SK-N-SH (cell line): ENCODE data around the gene ATP6V0C. TPM values are rescaled to one million over a fixed set of nuclear protein-coding genes. Genes with fewer than 3 reads are reported as not detected.

Source experiments
- CTCF ChIA-PET: fragments of 300-600, 350-600 bp; formaldehyde crosslinking; extraction: SDS; loops from one replicate; lab custom pipeline; 2021; lab: Yijun Ruan, JAX
- POLR2A ChIA-PET: fragments of 350-600 bp; sonication (Branson Sonifier 250); formaldehyde crosslinking; extraction: SDS; loops from one replicate; lab custom pipeline; 2020; ENCODE audit warnings: antibody characterized with exemption, inconsistent platforms; lab: Yijun Ruan, JAX
- DNase-seq: peaks from one replicate; pipeline ENCODE4 v3.0.0; 2012
- H2AFZ ChIP-seq: fragments of 200-600 bp; sonication (generic); 2 replicates; pipeline ENCODE4 v1.8.1; 2016; ENCODE audit warnings: antibody characterized with exemption, mild to moderate bottlenecking, low read depth
- H3F3A ChIP-seq: fragments of 200-600 bp; sonication (generic); replicated peaks from 2 replicates; pipeline ENCODE3; 2016; ENCODE audit warnings: antibody characterized with exemption, mild to moderate bottlenecking; ENCODE audit not compliant: insufficient read depth
- H3K27ac ChIP-seq, 2 experiments: fragments of 200-500 bp in 1 of 2; fragments of 200-600 bp in 1 of 2; sonication (Bioruptor generic) in 1 of 2; sonication (generic), shearing (Covaris generic) in 1 of 2; 2 replicates each; pipeline versions ENCODE4 v1.5.1 to v1.6.1; 2014 to 2016; ENCODE audit warnings: low read depth in 2 of 2, inconsistent platforms in 1 of 2, low read length in 1 of 2, mild to moderate bottlenecking in 1 of 2, mixed read lengths in 1 of 2
- H3K27me3 ChIP-seq: fragments of 200-600 bp; sonication (generic), shearing (Covaris generic); 2 replicates; pipeline ENCODE4 v1.6.1; 2016; ENCODE audit warnings: mixed run types; ENCODE audit not compliant: insufficient read depth
- H3K36me3 ChIP-seq, 2 experiments: fragments of 200-500 bp in 1 of 2; fragments of 200-600 bp in 1 of 2; sonication (Bioruptor generic) in 1 of 2; sonication (generic) in 1 of 2; replicated peaks in 1 of 2; 2 replicates each; pipeline versions ENCODE3 to v1.5.1; 2014 to 2016; ENCODE audit warnings: low read length in 1 of 2, mild to moderate bottlenecking in 1 of 2; ENCODE audit not compliant: insufficient read depth in 2 of 2, control insufficient read depth in 1 of 2
- H3K4me1 ChIP-seq, 2 experiments: fragments of 200-500 bp in 1 of 2; fragments of 200-600 bp in 1 of 2; sonication (Bioruptor generic) in 1 of 2; sonication (generic), shearing (Covaris generic) in 1 of 2; 2 replicates each; pipeline versions ENCODE4 v1.5.1 to v1.6.1; 2014 to 2016; ENCODE audit warnings: low read depth in 1 of 2, low read length in 1 of 2, mixed run types in 1 of 2; ENCODE audit not compliant: insufficient read depth in 2 of 2, control insufficient read depth in 1 of 2
- H3K4me2 ChIP-seq: fragments of 200-600 bp; sonication (generic), shearing (Covaris generic); 2 replicates; pipeline ENCODE4 v1.6.1; 2017; ENCODE audit warnings: mixed run types
- H3K4me3 ChIP-seq, 2 experiments: fragments of 200-500 bp in 1 of 2; fragments of 200-600 bp in 1 of 2; sonication (Bioruptor generic) in 1 of 2; sonication (generic), shearing (Covaris generic) in 1 of 2; 2 replicates each; pipeline versions ENCODE4 v1.5.1 to v1.8.1; 2014 to 2016; ENCODE audit warnings: low read depth in 2 of 2, inconsistent platforms in 1 of 2, low read length in 1 of 2, mild to moderate bottlenecking in 1 of 2, mixed read lengths in 1 of 2, moderate library complexity in 1 of 2
- H3K79me2 ChIP-seq: fragments of 200-600 bp; sonication (generic); 2 replicates; pipeline ENCODE4 v1.8.1; 2017; ENCODE audit warnings: mild to moderate bottlenecking; ENCODE audit not compliant: insufficient read depth
- H3K9ac ChIP-seq: fragments of 200-600 bp; sonication (generic); 2 replicates; pipeline ENCODE4 v1.6.1; 2017; ENCODE audit warnings: mixed run types
- H3K9me2 ChIP-seq: fragments of 200-600 bp; sonication (generic); 2 replicates; pipeline ENCODE4 v1.6.1; 2017; ENCODE audit warnings: mixed run types
- H3K9me3 ChIP-seq: fragments of 200-600 bp; sonication (generic); 2 replicates; pipeline ENCODE4 v1.6.1; 2017; ENCODE audit warnings: mixed run types, mild to moderate bottlenecking, moderate library complexity
- H4K20me1 ChIP-seq: fragments of 200-600 bp; sonication (generic); 2 replicates; pipeline ENCODE4 v1.6.1; 2017; ENCODE audit warnings: mild to moderate bottlenecking, mixed run types; ENCODE audit not compliant: insufficient read depth
- CHD2 ChIP-seq: fragments of 150-350 bp; IDR thresholded peaks from 2 replicates; pipeline ENCODE4 v1.6.1; 2018; ENCODE audit warnings: low read length; ENCODE audit not compliant: partially characterized antibody
- ELF1 ChIP-seq: IDR thresholded peaks from 2 replicates; pipeline ENCODE4 v1.4.0; 2012
- EZH2phosphoT487 ChIP-seq: fragments of 200-600 bp; sonication (generic); IDR thresholded peaks from 2 replicates; pipeline ENCODE4 v1.6.1; 2017; ENCODE audit warnings: low read depth, mixed run types, mild to moderate bottlenecking, antibody characterized with exemption, moderate library complexity, borderline replicate concordance
- FOXJ3 ChIP-seq: sonication (generic); formaldehyde crosslinking; IDR thresholded peaks from 2 replicates; pipeline ENCODE4 v1.5.1; 2020; ENCODE audit warnings: mild to moderate bottlenecking, missing genetic modification reagents
- GABPA ChIP-seq: IDR thresholded peaks from 2 replicates; pipeline ENCODE4 v1.4.0; 2012; ENCODE audit warnings: low read depth, mild to moderate bottlenecking
- MEF2A ChIP-seq: IDR thresholded peaks from 2 replicates; pipeline ENCODE4 v1.4.0; 2012; ENCODE audit warnings: low read depth, borderline replicate concordance
- MXI1 ChIP-seq: IDR thresholded peaks from 2 replicates; pipeline ENCODE4 v1.6.1; 2012; ENCODE audit warnings: mild to moderate bottlenecking, low read depth, low read length, improper control_type of control experiment
- NFIC ChIP-seq: IDR thresholded peaks from 2 replicates; pipeline ENCODE4 v1.4.0; 2012; ENCODE audit warnings: borderline replicate concordance
- NRF1 ChIP-seq: IDR thresholded peaks from 2 replicates; pipeline ENCODE4 v1.6.1; 2012; ENCODE audit warnings: low read depth, mild to moderate bottlenecking, low read length
- SMC3 ChIP-seq: IDR thresholded peaks from 2 replicates; pipeline ENCODE4 v1.6.1; 2012; ENCODE audit warnings: low read depth, low read length, improper control_type of control experiment
- TCF12 ChIP-seq: IDR thresholded peaks from 2 replicates; pipeline ENCODE4 v1.4.0; 2012
- WGBS: methylation state at CpG from one replicate; pipeline ENCODE4 v1.1.6; 2017; ENCODE audit warnings: low lambda C conversion rate; 5-methylcytosine and 5-hydroxymethylcytosine counted together
- polyA plus RNA-seq, 3 experiments: library from polyadenylated mRNA; depleted of rRNA; stranded (reverse); fragments of >200 nt; gene quantifications; 2 replicates each; pipeline ENCODE4 v1.2.3, GENCODE V29; 2012
- TF ChIP-seq, protein P1 (sequence below): IDR thresholded peaks from 2 replicates; pipeline ENCODE4 v1.4.0; 2012; ENCODE audit warnings: low read depth
- TF ChIP-seq, protein P2 (sequence below): fragments of 150-350 bp; IDR thresholded peaks from 2 replicates; pipeline ENCODE4 v1.6.1; 2017; ENCODE audit warnings: antibody characterized with exemption, low read length, low read depth, borderline replicate concordance
- TF ChIP-seq, protein P3 (sequence below): IDR thresholded peaks from 2 replicates; pipeline ENCODE4 v1.6.1; 2012; ENCODE audit warnings: mild to moderate bottlenecking, low read depth, low read length, moderate library complexity

The ATP6V0C gene
- polyA plus RNA-seq, 1 of the 3 experiments (the other 2 are of a cell fraction): 80.1 TPM

DNA sequence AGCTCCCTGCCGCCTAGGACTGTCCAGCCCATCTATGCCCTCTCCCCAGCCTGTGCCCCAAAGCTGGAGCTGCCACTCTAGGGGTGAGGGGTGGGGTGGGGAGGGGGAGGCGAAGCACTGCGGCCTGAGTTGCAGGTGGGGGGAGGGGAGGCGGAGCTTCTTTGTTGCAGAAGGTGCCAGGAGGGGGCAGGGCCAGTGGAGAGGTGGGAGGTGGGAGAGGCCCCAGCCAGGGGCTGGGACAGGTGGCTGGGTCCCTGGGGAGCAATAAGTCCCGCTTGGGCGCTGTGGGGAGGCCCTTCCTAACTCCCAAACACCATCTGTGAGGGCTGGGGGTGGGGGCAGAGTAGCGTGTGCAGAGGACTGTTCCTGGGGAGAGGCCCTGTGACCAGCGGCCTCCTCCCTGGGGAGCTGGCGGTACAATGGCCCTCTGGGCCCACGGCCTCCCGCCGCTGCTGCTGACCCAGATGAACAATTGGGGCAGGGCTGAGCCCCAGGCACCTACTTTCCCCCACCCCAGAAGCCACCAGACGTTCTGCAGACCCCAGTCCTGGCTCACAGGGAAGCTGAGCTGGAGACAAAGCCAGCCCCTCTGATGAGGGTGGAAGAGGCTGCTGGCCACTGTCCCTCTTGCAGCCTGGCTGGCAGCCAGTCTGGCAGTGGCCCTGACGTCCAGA is 44.9 kb upstream of the ATP6V0C start (continued):
- peak; percentile 66 for TF ChIP-seq CHD2
- peak; percentile 23; the same call in 1 of the 2 replicates for TF ChIP-seq NFIC
- TF ChIP-seq, protein P1, sequence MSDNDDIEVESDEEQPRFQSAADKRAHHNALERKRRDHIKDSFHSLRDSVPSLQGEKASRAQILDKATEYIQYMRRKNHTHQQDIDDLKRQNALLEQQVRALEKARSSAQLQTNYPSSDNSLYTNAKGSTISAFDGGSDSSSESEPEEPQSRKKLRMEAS: no peak
- peak; percentile 62; the same call in 1 of the 2 replicates for TF ChIP-seq FOXJ3 (CRISPR knock-in tag)
- TF ChIP-seq, protein P2, sequence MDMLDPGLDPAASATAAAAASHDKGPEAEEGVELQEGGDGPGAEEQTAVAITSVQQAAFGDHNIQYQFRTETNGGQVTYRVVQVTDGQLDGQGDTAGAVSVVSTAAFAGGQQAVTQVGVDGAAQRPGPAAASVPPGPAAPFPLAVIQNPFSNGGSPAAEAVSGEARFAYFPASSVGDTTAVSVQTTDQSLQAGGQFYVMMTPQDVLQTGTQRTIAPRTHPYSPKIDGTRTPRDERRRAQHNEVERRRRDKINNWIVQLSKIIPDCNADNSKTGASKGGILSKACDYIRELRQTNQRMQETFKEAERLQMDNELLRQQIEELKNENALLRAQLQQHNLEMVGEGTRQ: no peak
- no peak for TF ChIP-seq MEF2A
- TF ChIP-seq ELF1: no peak
- TF ChIP-seq, protein P3, sequence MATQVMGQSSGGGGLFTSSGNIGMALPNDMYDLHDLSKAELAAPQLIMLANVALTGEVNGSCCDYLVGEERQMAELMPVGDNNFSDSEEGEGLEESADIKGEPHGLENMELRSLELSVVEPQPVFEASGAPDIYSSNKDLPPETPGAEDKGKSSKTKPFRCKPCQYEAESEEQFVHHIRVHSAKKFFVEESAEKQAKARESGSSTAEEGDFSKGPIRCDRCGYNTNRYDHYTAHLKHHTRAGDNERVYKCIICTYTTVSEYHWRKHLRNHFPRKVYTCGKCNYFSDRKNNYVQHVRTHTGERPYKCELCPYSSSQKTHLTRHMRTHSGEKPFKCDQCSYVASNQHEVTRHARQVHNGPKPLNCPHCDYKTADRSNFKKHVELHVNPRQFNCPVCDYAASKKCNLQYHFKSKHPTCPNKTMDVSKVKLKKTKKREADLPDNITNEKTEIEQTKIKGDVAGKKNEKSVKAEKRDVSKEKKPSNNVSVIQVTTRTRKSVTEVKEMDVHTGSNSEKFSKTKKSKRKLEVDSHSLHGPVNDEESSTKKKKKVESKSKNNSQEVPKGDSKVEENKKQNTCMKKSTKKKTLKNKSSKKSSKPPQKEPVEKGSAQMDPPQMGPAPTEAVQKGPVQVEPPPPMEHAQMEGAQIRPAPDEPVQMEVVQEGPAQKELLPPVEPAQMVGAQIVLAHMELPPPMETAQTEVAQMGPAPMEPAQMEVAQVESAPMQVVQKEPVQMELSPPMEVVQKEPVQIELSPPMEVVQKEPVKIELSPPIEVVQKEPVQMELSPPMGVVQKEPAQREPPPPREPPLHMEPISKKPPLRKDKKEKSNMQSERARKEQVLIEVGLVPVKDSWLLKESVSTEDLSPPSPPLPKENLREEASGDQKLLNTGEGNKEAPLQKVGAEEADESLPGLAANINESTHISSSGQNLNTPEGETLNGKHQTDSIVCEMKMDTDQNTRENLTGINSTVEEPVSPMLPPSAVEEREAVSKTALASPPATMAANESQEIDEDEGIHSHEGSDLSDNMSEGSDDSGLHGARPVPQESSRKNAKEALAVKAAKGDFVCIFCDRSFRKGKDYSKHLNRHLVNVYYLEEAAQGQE: no peak

DNA sequence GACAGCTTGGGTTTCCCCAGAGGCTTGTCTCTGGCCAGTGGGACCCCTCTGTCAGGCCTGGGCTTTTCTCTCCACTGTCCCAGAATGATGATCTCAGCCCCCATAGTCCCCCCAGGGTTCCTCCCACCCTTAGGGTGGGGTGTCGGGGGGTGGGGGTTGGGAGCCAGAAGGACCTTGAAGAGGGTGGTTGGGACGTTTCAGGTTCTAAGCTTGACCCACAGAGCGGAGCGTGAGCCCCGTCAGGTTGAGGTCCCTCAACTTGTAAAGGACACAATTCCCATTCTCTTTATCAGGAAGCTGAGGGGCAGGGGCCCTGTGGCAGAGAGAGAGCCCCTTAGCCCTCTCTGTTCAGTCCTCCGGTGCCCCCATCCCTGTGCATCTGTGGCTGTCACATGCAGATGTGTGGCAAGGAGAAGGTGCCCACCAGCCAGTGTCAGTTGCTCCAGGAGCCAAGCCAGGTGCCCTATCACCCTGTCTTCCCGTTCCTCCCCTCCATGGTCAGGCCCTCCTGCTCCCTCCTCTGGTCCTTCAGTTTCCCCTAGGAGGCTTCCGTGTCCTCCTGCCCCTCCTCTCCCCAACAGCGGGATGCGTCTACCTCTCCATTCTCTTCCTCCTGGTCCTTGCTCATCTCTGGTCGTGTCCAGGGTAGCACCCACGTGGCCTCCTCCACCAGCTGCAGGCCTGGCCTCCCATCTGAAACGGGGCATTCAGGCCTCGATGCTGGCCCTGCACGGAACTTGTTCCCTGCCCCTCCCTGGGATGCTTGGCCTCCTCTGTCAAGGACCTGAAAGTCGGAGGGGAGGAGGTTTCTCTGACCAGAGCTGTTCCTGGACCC is 44.1 kb upstream of the ATP6V0C start:
- peaks cover 13% of the 10 kb centered on the region for H3F3A ChIP-seq
- no peaks in the 10 kb centered on the region for H3K27me3 ChIP-seq
- no peak overlapping the region for H3K9ac ChIP-seq
- no peaks in the 10 kb centered on the region for H3K9me3 ChIP-seq
- WGBS: 79% methylated on average over 14 of the region's 16 CpGs
- H3K4me1 ChIP-seq: peaks cover 6 to 65% of the 10 kb centered on the region in 2 experiments; a peak in 3 of 4 replicates
- no peaks in the 10 kb centered on the region for H3K36me3 ChIP-seq
- ChIA-PET POLR2A (interaction anchor here (0.6 to 4.6 kb wide), 11 partner anchors 9 to 422 kb away, joined by 3 to 44 read pairs (median 4); partner anchors contain the start of genes AMDHD2, NTHL1, TEDC2 and TSC2), CTCF (interaction anchor here (1.2 to 3.6 kb wide), 11 partner anchors 9 to 275 kb away, joined by 3 to 32 read pairs (median 6); partner anchors contain the start of genes CCNF and TEDC2)
- peak overlapping the region in 1 of 2 experiments; percentile 97; a peak in 2 of 4 replicates for H3K27ac ChIP-seq
- H3K79me2 ChIP-seq: 0 out of 2 replicates have a peak, but pooled peaks cover 2% of the 10 kb centered on the region
- no peaks in the 10 kb centered on the region for H4K20me1 ChIP-seq
- no peak for DNase-seq
- no peak overlapping the region for H3K4me2 ChIP-seq
- TF ChIP-seq GABPA (no peak), TCF12 (0 out of 2 replicates have a peak, but pooled peaks have one; percentile 3), EZH2phosphoT487 (no peak), SMC3 (no peak), NRF1 (no peak), FOXJ3 (CRISPR knock-in tag) (no peak), MXI1 (0 out of 2 replicates have a peak, but pooled peaks have one; percentile 63)
- TF ChIP-seq, protein P2: no peak
- TF ChIP-seq, protein P3: no peak
- TF ChIP-seq, all 33 proteins: peak for 2
- no peaks in the 10 kb centered on the region for H3K9me2 ChIP-seq
- H3K4me3 ChIP-seq: no peak overlapping the region
- no peak overlapping the region for H2AFZ ChIP-seq
